Kidney tubule cell (primary cell): ENCODE measurements around the gene MAD1L1.

ENCODE experiments used
- DNase-seq: peaks from one replicate; pipeline ENCODE4 v3.0.0-alpha.2; 2018; ENCODE audit warnings: low spot score

Gene MAD1L1

GRCh38 chr7:2139004-2139699 lies 93.6 kb downstream of the MAD1L1 start:
- no peak for DNase-seq

GRCh38 chr7:2138146-2138765 lies 94.5 kb downstream of the MAD1L1 start:
- DNase-seq: no peak

GRCh38 chr7:2134740-2135139 lies 98.0 kb downstream of the MAD1L1 start:
- no peak for DNase-seq

- DNase-seq: no peak
These were observed 100.5 kb downstream of the MAD1L1 start for GRCh38 chr7:2132243-2132642.

- no peak for DNase-seq
These were observed 100.9 kb downstream of the MAD1L1 start for GRCh38 chr7:2131800-2132199.

- no peak for DNase-seq
These were observed 101.4 kb downstream of the MAD1L1 start for GRCh38 chr7:2131341-2131740.

- DNase-seq: no peak
These were observed 102.7 kb downstream of the MAD1L1 start for GRCh38 chr7:2130096-2130375.

GRCh38 chr7:2129323-2130095 lies 103.2 kb downstream of the MAD1L1 start:
- no peak for DNase-seq

GRCh38 chr7:2128601-2129322 lies 104.0 kb downstream of the MAD1L1 start:
- DNase-seq: no peak

- no peak for DNase-seq
These were observed 106.1 kb downstream of the MAD1L1 start for GRCh38 chr7:2126621-2127020.

- DNase-seq: no peak
These were observed 106.8 kb downstream of the MAD1L1 start for GRCh38 chr7:2125931-2126330.

- DNase-seq: no peak
These were observed 108.0 kb downstream of the MAD1L1 start for GRCh38 chr7:2124604-2125345.

- DNase-seq: no peak
These were observed 108.8 kb downstream of the MAD1L1 start for GRCh38 chr7:2123916-2124315.

- peak; percentile 25 for DNase-seq
These were observed 109.4 kb downstream of the MAD1L1 start for GRCh38 chr7:2123360-2123759.

GRCh38 chr7:2122651-2123050 lies 110.1 kb downstream of the MAD1L1 start:
- no peak for DNase-seq

GRCh38 chr7:2120841-2121830 lies 111.6 kb downstream of the MAD1L1 start:
- DNase-seq: no peak

- no peak for DNase-seq
These were observed 112.5 kb downstream of the MAD1L1 start for GRCh38 chr7:2120251-2120660.

- DNase-seq: no peak
These were observed 114.0 kb downstream of the MAD1L1 start for GRCh38 chr7:2118630-2119190.

- DNase-seq: no peak
These were observed 114.7 kb downstream of the MAD1L1 start for GRCh38 chr7:2118056-2118455.

- peak; percentile 10 for DNase-seq
These were observed 115.1 kb downstream of the MAD1L1 start for GRCh38 chr7:2117646-2118045.
